ENCODE results near the gene DPYD.

DPYD gene

GRCh38 chr1:97942161-97943123 is 21.6 kb upstream of the DPYD start:
- Histone ChIP-seq H4K20me1 (ENCODE audit: insufficient read depth) (no peaks in the 10 kb centered on the region), H3K4me3 (IDR thresholded peaks at IDR 0.05; ENCODE audit: insufficient read depth, low read depth, low read length) (no peak overlapping the region), H3K27me3 (ENCODE audit: insufficient read depth, low read depth) (no peaks in the 10 kb centered on the region), H3K4me2 (no peak overlapping the region), H3K79me2 (ENCODE audit: insufficient read depth, low read depth) (no peaks in the 10 kb centered on the region), H3K27ac (no peak overlapping the region), H3K9ac (no peak overlapping the region), H3K4me1 (ENCODE audit: low read depth, poor library complexity, severe bottlenecking) (no peaks in the 10 kb centered on the region), H3K36me3 (ENCODE audit: insufficient read depth) (no peaks in the 10 kb centered on the region), H2AFZ (ENCODE audit: low read depth) (no peak overlapping the region)
- TF ChIP-seq CTCF (conservative IDR thresholded peaks at IDR 0.05; ENCODE audit: low read depth, low read length): no peak

- Histone ChIP-seq H3K79me2 (ENCODE audit: insufficient read depth, low read depth) (no peaks in the 10 kb centered on the region), H3K27me3 (ENCODE audit: insufficient read depth, low read depth) (no peaks in the 10 kb centered on the region), H2AFZ (ENCODE audit: low read depth) (no peak overlapping the region), H3K4me1 (ENCODE audit: low read depth, poor library complexity, severe bottlenecking) (no peaks in the 10 kb centered on the region), H3K36me3 (ENCODE audit: insufficient read depth) (no peaks in the 10 kb centered on the region), H3K9ac (no peak overlapping the region), H3K4me2 (no peak overlapping the region), H3K4me3 (IDR thresholded peaks at IDR 0.05; ENCODE audit: insufficient read depth, low read depth, low read length) (no peak overlapping the region), H4K20me1 (ENCODE audit: insufficient read depth) (no peaks in the 10 kb centered on the region), H3K27ac (no peak overlapping the region)
- TF ChIP-seq CTCF (conservative IDR thresholded peaks at IDR 0.05; ENCODE audit: low read depth, low read length): no peak
Observed at GRCh38 chr1:97938285-97938642, 17.4 kb upstream of the DPYD start.

GRCh38 chr1:97936976-97937375 is 16.1 kb upstream of the DPYD start:
- H3K4me2 ChIP-seq: no peak overlapping the region

GRCh38 chr1:97934491-97934890 is 13.7 kb upstream of the DPYD start:
- Histone ChIP-seq H3K4me3 (IDR thresholded peaks at IDR 0.05; ENCODE audit: insufficient read depth, low read depth, low read length) (no peak overlapping the region), H3K27ac (no peak overlapping the region), H2AFZ (ENCODE audit: low read depth) (no peak overlapping the region), H3K9ac (no peak overlapping the region), H3K4me1 (ENCODE audit: low read depth, poor library complexity, severe bottlenecking) (no peaks in the 10 kb centered on the region), H4K20me1 (ENCODE audit: insufficient read depth) (no peaks in the 10 kb centered on the region), H3K27me3 (ENCODE audit: insufficient read depth, low read depth) (no peaks in the 10 kb centered on the region), H3K36me3 (ENCODE audit: insufficient read depth) (no peaks in the 10 kb centered on the region), H3K4me2 (no peak overlapping the region), H3K79me2 (ENCODE audit: insufficient read depth, low read depth) (no peaks in the 10 kb centered on the region)
- no peak for TF ChIP-seq CTCF (conservative IDR thresholded peaks at IDR 0.05; ENCODE audit: low read depth, low read length)

More at GRCh38 chr1:97936976-97937375, 16.1 kb upstream of the DPYD start:
- no peaks in the 10 kb centered on the region for H4K20me1 ChIP-seq (ENCODE audit: insufficient read depth)
- no peak for TF ChIP-seq CTCF (conservative IDR thresholded peaks at IDR 0.05; ENCODE audit: low read depth, low read length)
- no peak overlapping the region for H2AFZ ChIP-seq (ENCODE audit: low read depth)
- no peaks in the 10 kb centered on the region for H3K79me2 ChIP-seq (ENCODE audit: insufficient read depth, low read depth)
- H3K36me3 ChIP-seq (ENCODE audit: insufficient read depth): no peaks in the 10 kb centered on the region
- H3K4me3 ChIP-seq (IDR thresholded peaks at IDR 0.05; ENCODE audit: insufficient read depth, low read depth, low read length): no peak overlapping the region
- no peak overlapping the region for H3K27ac ChIP-seq
- H3K9ac ChIP-seq: no peak overlapping the region
- no peaks in the 10 kb centered on the region for H3K27me3 ChIP-seq (ENCODE audit: insufficient read depth, low read depth)
- no peaks in the 10 kb centered on the region for H3K4me1 ChIP-seq (ENCODE audit: low read depth, poor library complexity, severe bottlenecking)
